GM12878 (cell line): ENCODE measurements around the gene PTRH2. TPM values are rescaled to one million over a fixed set of nuclear protein-coding genes. Genes with fewer than 3 reads are reported as not detected.

Experiments used
- ATAC-seq: fragments of 200-7000 bp; cut with Tn5 transposase; 3 replicates; pipeline ENCODE4 v1.9.1; 2020; ENCODE audit warnings: mild to moderate bottlenecking, moderate library complexity
- BruUV-seq: library from RNA; stranded (reverse); fragments of 400-500 nt; replicated peaks from 2 replicates; lab custom pipeline; 2021; lab: Mats Ljungman, UMichigan
- CTCF ChIA-PET: fragments of 300-600 bp; sonication (Branson Sonifier 250); formaldehyde crosslinking; extraction: SDS; loops from one replicate; lab custom pipeline; 2021; ENCODE audit warnings: inconsistent platforms; lab: Yijun Ruan, JAX
- POLR2A ChIA-PET: fragments of 350-600 bp; formaldehyde crosslinking; extraction: SDS; loops from one replicate; lab custom pipeline; 2021; ENCODE audit warnings: inconsistent platforms; lab: Charles Lee
- RAD21 ChIA-PET: fragments of 300-600 bp; sonication (Branson Sonifier 250); formaldehyde crosslinking; loops from one replicate; lab custom pipeline; 2023; ENCODE audit warnings: antibody characterized with exemption; ENCODE audit not compliant: unreplicated experiment; lab: Charles Lee
- SMC1A ChIA-PET: fragments of 300-600 bp; sonication (Branson Sonifier 250); formaldehyde crosslinking; loops from one replicate; lab custom pipeline; 2023; ENCODE audit not compliant: unreplicated experiment, uncharacterized antibody; lab: Charles Lee
- DNase-seq: peaks from one replicate; pipeline ENCODE4 v3.0.0-alpha.2; 2011; ENCODE audit warnings: low read depth, low spot score
- FAIRE-seq: peaks from 3 replicates; lab custom pipeline; 2011; peaks lifted over from hg19 to GRCh38; lab: Jason Lieb, UNC
- H2AFZ ChIP-seq: 2 replicates; pipeline ENCODE4 v1.6.0; 2011; ENCODE audit warnings: low read depth, low read length, control low read depth; ENCODE audit not compliant: control insufficient read depth
- H3K27ac ChIP-seq: 2 replicates; pipeline ENCODE4 v1.5.1; 2011; ENCODE audit warnings: control low read depth; ENCODE audit not compliant: control insufficient read depth, insufficient read depth
- H3K27me3 ChIP-seq, 2 experiments: replicated peaks in 1 of 2; 2 replicates each; pipeline versions ENCODE4 v1.6.0 to v1.6.1; 2011; ENCODE audit warnings: low read length in 1 of 2; ENCODE audit not compliant: control insufficient read depth in 2 of 2, insufficient read depth in 2 of 2
- H3K36me3 ChIP-seq, 2 experiments: 2 replicates each; pipeline ENCODE4 v1.5.1; 2011; ENCODE audit warnings: low read length in 1 of 2; ENCODE audit not compliant: control insufficient read depth in 2 of 2, insufficient read depth in 2 of 2
- H3K4me1 ChIP-seq: 2 replicates; pipeline ENCODE4 v1.6.1; 2011; ENCODE audit warnings: mild to moderate bottlenecking, low read length, moderate library complexity, mixed read lengths; ENCODE audit not compliant: control insufficient read depth, insufficient read depth
- H3K4me2 ChIP-seq: 2 replicates; pipeline ENCODE4 v1.6.0; 2011; ENCODE audit warnings: control low read depth; ENCODE audit not compliant: control insufficient read depth, insufficient read depth
- H3K4me3 ChIP-seq: fragments of 200-600 bp; sonication (generic); 2 replicates; pipeline ENCODE4 v1.5.1; 2016
- H3K79me2 ChIP-seq: 2 replicates; pipeline ENCODE4 v1.6.0; 2011; ENCODE audit warnings: low read length; ENCODE audit not compliant: control insufficient read depth, insufficient read depth
- H3K9ac ChIP-seq: 2 replicates; pipeline ENCODE4 v1.8.0; 2011; ENCODE audit warnings: low read length, control low read depth, mixed read lengths; ENCODE audit not compliant: control insufficient read depth, insufficient read depth
- H3K9me3 ChIP-seq: replicated peaks from 3 replicates; pipeline ENCODE4 v1.5.1; 2011; ENCODE audit warnings: mild to moderate bottlenecking, low read length; ENCODE audit not compliant: control insufficient read depth, insufficient read depth
- H4K20me1 ChIP-seq: 2 replicates; pipeline ENCODE4 v1.6.0; 2011; ENCODE audit not compliant: control insufficient read depth, insufficient read depth
- CEBPB ChIP-seq, 2 experiments: fragments of 150-350 bp in 1 of 2; IDR thresholded peaks; 2 replicates each; pipeline ENCODE4 v1.6.1; 2012 to 2014; ENCODE audit warnings: low read depth in 2 of 2, low read length in 2 of 2, borderline replicate concordance in 1 of 2, inconsistent platforms in 1 of 2
- CEBPZ ChIP-seq: fragments of 150-350 bp; IDR thresholded peaks from 2 replicates; pipeline ENCODE4 v1.6.1; 2016; ENCODE audit warnings: low read depth, low read length
- EGR1 ChIP-seq, 2 experiments: IDR thresholded peaks; 1 replicate in 1 of 2; 2 replicates in 1 of 2; pipeline ENCODE4 v1.6.1; 2011 to 2012; ENCODE audit warnings: low read depth in 2 of 2, low read length in 2 of 2, borderline replicate concordance in 1 of 2, mild to moderate bottlenecking in 1 of 2, moderate library complexity in 1 of 2
- GATAD2B ChIP-seq: fragments of 450-650 bp; conservative IDR thresholded peaks from 2 replicates; pipeline ENCODE4 v1.6.1; 2017; ENCODE audit warnings: low read depth, mild to moderate bottlenecking, moderate library complexity
- IRF4 ChIP-seq: IDR thresholded peaks from 2 replicates; pipeline ENCODE4 v1.6.1; 2011; ENCODE audit warnings: low read depth, low read length
- KLF5 ChIP-seq: fragments of 450-650 bp; IDR thresholded peaks from 2 replicates; pipeline ENCODE4 v1.6.1; 2014; ENCODE audit warnings: mild to moderate bottlenecking; ENCODE audit not compliant: partially characterized antibody
- POLR2AphosphoS2 ChIP-seq: IDR thresholded peaks from 2 replicates; pipeline ENCODE4 v1.6.1; 2011; ENCODE audit warnings: low read depth, mild to moderate bottlenecking, low read length, improper control_type of control experiment, moderate library complexity
- SREBF2 ChIP-seq: IDR thresholded peaks from 2 replicates; pipeline ENCODE4 v1.6.1; 2012; ENCODE audit warnings: mild to moderate bottlenecking, low read length
- ZNF384 ChIP-seq: IDR thresholded peaks from 2 replicates; pipeline ENCODE4 v1.6.1; 2012; ENCODE audit warnings: low read depth, mild to moderate bottlenecking, low read length, improper control_type of control experiment, borderline replicate concordance
- WGBS: methylation state at CpG from one replicate; pipeline ENCODE4 v1.1.6; 2016; ENCODE audit warnings: low lambda C conversion rate; ENCODE audit not compliant: insufficient replicate concordance, insufficient coverage; ENCODE audit errors: missing lambda C conversion rate; 5-methylcytosine and 5-hydroxymethylcytosine counted together
- in situ Hi-C: fragments of 300-500 bp; cut with MboI; formaldehyde crosslinking; loops from 9 replicates; pipeline ENCODE4 v1.14.3; 2018; ENCODE audit warnings: mixed read lengths
- intact Hi-C: fragments of 100-400 bp; cut with micrococcal nuclease; formaldehyde crosslinking; loops from one replicate; pipeline ENCODE4 v1.14.2; 2022; ENCODE audit not compliant: unreplicated experiment
- polyA plus RNA-seq, 11 experiments: library from polyadenylated mRNA; depleted of rRNA in 4 of 11; unstranded in 6 of 11; stranded (reverse) in 5 of 11; fragments of >200 nt; fragmentation: Nextera tagmentation in 4 of 11; fragmentation: Illumina TruSeq in 1 of 11; extraction: Ambion mirVana in 4 of 11; extraction: Trizol in 1 of 11; gene quantifications; 1 replicate in 1 of 11; 2 replicates in 10 of 11; pipeline versions ENCODE4 v1.2.1 to v1.2.3, GENCODE V29; 2011 to 2016; ENCODE audit warnings: inconsistent platforms in 2 of 11, missing spikeins in 2 of 11, low read depth in 1 of 11
- total RNA-seq, 4 experiments: library from RNA; depleted of rRNA in 3 of 4; stranded (reverse); fragments of >200 nt in 3 of 4; fragmentation: Illumina TruSeq in 1 of 4; extraction: Trizol in 1 of 4; gene quantifications; 2 replicates each; pipeline versions ENCODE4 v1.2.1 to v1.2.3, GENCODE V29; 2013 to 2021
- TF ChIP-seq, protein P1 (sequence below): fragments of 450-650 bp; IDR thresholded peaks from 2 replicates; pipeline ENCODE4 v1.6.1; 2017; ENCODE audit warnings: mild to moderate bottlenecking, moderate library complexity

Gene PTRH2
- total and polyA plus RNA-seq, 10 of the 15 experiments (the other 5 are each of a cell fraction or from before 2014, with no cell fraction given) = 37.7 to 156 (median 63.4) TPM

DNA sequence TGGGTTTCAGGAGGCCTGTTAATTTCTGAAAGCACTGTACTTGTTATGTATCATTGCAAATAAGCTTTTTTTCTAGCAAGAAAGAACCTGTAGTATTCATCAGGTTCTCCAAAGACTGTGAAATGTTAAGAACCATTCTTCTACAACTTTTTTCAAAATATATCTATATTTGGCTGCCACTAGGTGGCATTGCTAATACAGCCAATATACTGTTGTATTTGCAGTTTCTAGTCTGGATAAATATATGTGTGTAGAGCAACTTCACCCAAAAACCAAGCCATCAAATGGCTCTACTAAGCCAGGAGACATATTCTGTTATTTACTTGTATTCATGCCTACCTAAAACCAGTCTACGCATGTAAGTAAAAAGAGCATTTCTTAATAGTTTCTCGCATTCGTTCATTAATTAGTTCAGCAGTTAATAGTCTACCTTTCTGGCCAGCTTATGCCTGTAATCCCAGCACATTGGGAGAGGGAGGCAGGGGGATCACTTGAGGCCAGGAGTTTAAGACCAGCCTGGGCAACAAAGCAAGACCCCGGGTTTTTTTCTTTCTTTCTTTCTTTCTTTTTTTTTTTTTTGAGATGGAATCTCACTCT is 39.7 kb upstream of the PTRH2 start (continued):
- TF ChIP-seq EGR1 (IDR thresholded peaks at IDR 0.05; ENCODE audit: borderline replicate concordance in 1 of 2, low read depth in 2 of 2, low read length in 2 of 2) (no peak), CEBPZ (no peak), POLR2AphosphoS2 (no peak)

GRCh38 chr17:59745040-59745439 is 37.8 kb upstream of the PTRH2 start:
- no peaks in the 10 kb centered on the region for H3K27me3 ChIP-seq
- WGBS = 96% methylated on average over 2 of the region's 2 CpGs
- intact Hi-C loops (loop anchor here (10.0 kb wide), 2 partner anchors 290 to 430 kb away; no protein-coding TSS in a partner anchor), in situ Hi-C loops (loop anchor here (5.0 kb wide), 1 partner anchor 292 kb away; no protein-coding TSS in a partner anchor)
- FAIRE-seq (no peak), DNase-seq (no peak), ATAC-seq (no peak)
- no peak overlapping the region for H2AFZ ChIP-seq
- no peak overlapping the region for H3K9ac ChIP-seq
- H3K36me3 ChIP-seq = 0 out of 4 replicates have a peak, but pooled peaks cover 0 to 2% of the 10 kb centered on the region in 2 experiments
- H4K20me1 ChIP-seq = no peaks in the 10 kb centered on the region
- H3K27ac ChIP-seq = no peak overlapping the region
- no peaks in the 10 kb centered on the region for H3K79me2 ChIP-seq
- H3K9me3 ChIP-seq = no peaks in the 10 kb centered on the region; the same call in 1 of the 3 replicates
- H3K4me2 ChIP-seq = no peak overlapping the region
- no TSS peak for BruUV-seq
- no peak overlapping the region for H3K4me3 ChIP-seq
- CTCF ChIA-PET = interaction anchor here (1.0 to 6.6 kb wide), 13 partner anchors 8 to 434 kb away, joined by 3 to 49 read pairs (median 4); partner anchors contain the start of genes PTRH2, RNFT1 and VMP1
- POLR2A ChIA-PET = interaction anchor here (0.6 to 1.3 kb wide), 2 partner anchors 43 to 119 kb away, joined by 3 to 4 read pairs; no protein-coding TSS in a partner anchor
- RAD21 ChIA-PET = interaction anchor here (0.8 to 1.8 kb wide), 4 partner anchors 9 to 432 kb away, joined by 3 to 5 read pairs (median 3); no protein-coding TSS in a partner anchor
- no peaks in the 10 kb centered on the region for H3K4me1 ChIP-seq
- SMC1A ChIA-PET = interaction anchor here (0.6 to 2.7 kb wide), 11 partner anchors 8 to 346 kb away, joined by 3 to 12 read pairs (median 4); partner anchors contain the start of gene RPS6KB1
- TF ChIP-seq IRF4 (no peak), SREBF2 (no peak), ZNF384 (no peak), KLF5 (no peak), GATAD2B (no peak), CEBPB (IDR thresholded peaks at IDR 0.05; ENCODE audit: borderline replicate concordance in 1 of 2, low read depth in 2 of 2, low read length in 2 of 2) (no peak)
- TF ChIP-seq, protein P1, sequence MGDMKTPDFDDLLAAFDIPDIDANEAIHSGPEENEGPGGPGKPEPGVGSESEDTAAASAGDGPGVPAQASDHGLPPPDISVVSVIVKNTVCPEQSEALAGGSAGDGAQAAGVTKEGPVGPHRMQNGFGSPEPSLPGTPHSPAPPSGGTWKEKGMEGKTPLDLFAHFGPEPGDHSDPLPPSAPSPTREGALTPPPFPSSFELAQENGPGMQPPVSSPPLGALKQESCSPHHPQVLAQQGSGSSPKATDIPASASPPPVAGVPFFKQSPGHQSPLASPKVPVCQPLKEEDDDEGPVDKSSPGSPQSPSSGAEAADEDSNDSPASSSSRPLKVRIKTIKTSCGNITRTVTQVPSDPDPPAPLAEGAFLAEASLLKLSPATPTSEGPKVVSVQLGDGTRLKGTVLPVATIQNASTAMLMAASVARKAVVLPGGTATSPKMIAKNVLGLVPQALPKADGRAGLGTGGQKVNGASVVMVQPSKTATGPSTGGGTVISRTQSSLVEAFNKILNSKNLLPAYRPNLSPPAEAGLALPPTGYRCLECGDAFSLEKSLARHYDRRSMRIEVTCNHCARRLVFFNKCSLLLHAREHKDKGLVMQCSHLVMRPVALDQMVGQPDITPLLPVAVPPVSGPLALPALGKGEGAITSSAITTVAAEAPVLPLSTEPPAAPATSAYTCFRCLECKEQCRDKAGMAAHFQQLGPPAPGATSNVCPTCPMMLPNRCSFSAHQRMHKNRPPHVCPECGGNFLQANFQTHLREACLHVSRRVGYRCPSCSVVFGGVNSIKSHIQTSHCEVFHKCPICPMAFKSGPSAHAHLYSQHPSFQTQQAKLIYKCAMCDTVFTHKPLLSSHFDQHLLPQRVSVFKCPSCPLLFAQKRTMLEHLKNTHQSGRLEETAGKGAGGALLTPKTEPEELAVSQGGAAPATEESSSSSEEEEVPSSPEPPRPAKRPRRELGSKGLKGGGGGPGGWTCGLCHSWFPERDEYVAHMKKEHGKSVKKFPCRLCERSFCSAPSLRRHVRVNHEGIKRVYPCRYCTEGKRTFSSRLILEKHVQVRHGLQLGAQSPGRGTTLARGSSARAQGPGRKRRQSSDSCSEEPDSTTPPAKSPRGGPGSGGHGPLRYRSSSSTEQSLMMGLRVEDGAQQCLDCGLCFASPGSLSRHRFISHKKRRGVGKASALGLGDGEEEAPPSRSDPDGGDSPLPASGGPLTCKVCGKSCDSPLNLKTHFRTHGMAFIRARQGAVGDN = no peak
